Parathyroid adenoma (tissue), 2 donors: ENCODE data around the gene AP4B1.

ENCODE experiments used
- H2AFZ ChIP-seq: fragments of 300-600 bp; sonication (generic); one replicate; pipeline ENCODE4 v1.7.0; 2017; ENCODE audit warnings: antibody characterized with exemption, mild to moderate bottlenecking
- H3K27ac ChIP-seq: fragments of 300-600 bp; sonication (generic); one replicate; pipeline ENCODE4 v1.7.0; 2017
- H3K27me3 ChIP-seq: fragments of 300-600 bp; sonication (generic); one replicate; pipeline ENCODE4 v1.7.0; 2017; ENCODE audit warnings: low read length; ENCODE audit not compliant: control insufficient read depth, insufficient read depth
- H3K36me3 ChIP-seq: fragments of 300-600 bp; sonication (generic); one replicate; pipeline ENCODE4 v1.7.0; 2017; ENCODE audit warnings: low read length; ENCODE audit not compliant: control insufficient read depth, insufficient read depth
- H3K4me1 ChIP-seq: fragments of 300-600 bp; sonication (generic); one replicate; pipeline ENCODE4 v1.7.0; 2017; ENCODE audit warnings: control low read depth
- H3K4me2 ChIP-seq: fragments of 300-600 bp; sonication (generic); one replicate; pipeline ENCODE4 v1.7.0; 2017; ENCODE audit warnings: low read length
- H3K4me3 ChIP-seq: fragments of 300-600 bp; sonication (generic); one replicate; pipeline ENCODE4 v1.7.0; 2017; ENCODE audit warnings: low read depth, low read length
- H3K79me2 ChIP-seq: fragments of 300-600 bp; sonication (generic); one replicate; pipeline ENCODE4 v1.7.0; 2017; ENCODE audit warnings: control low read depth
- H3K9ac ChIP-seq: fragments of 300-600 bp; sonication (generic); one replicate; pipeline ENCODE4 v1.7.0; 2017; ENCODE audit warnings: mild to moderate bottlenecking
- H3K9me3 ChIP-seq: fragments of 300-600 bp; sonication (generic); one replicate; pipeline ENCODE4 v1.7.0; 2017; ENCODE audit warnings: low read length; ENCODE audit not compliant: control insufficient read depth
- TF ChIP-seq, protein P1 (sequence below): fragments of 300-600 bp; sonication (generic); IDR thresholded peaks from one replicate; pipeline ENCODE4 v1.7.0; 2017; ENCODE audit warnings: antibody characterized with exemption, mild to moderate bottlenecking
- donor health status: primary hyperparathyroidism.

AP4B1 gene

GRCh38 chr1:113858982-113859381, 45.6 kb downstream of the AP4B1 start:
- H3K27me3 ChIP-seq = no peaks in the 10 kb centered on the region

GRCh38 chr1:113858418-113858817, 46.2 kb downstream of the AP4B1 start:
- Histone ChIP-seq H3K79me2 (no peaks in the 10 kb centered on the region), H3K27me3 (no peaks in the 10 kb centered on the region), H3K9ac (no peak overlapping the region), H3K4me2 (no peak overlapping the region), H3K36me3 (no peaks in the 10 kb centered on the region), H3K9me3 (no peaks in the 10 kb centered on the region), H2AFZ (no peak overlapping the region), H3K4me3 (no peak overlapping the region), H3K27ac (no peak overlapping the region), H3K4me1 (no peaks in the 10 kb centered on the region)
- TF ChIP-seq, protein P1, sequence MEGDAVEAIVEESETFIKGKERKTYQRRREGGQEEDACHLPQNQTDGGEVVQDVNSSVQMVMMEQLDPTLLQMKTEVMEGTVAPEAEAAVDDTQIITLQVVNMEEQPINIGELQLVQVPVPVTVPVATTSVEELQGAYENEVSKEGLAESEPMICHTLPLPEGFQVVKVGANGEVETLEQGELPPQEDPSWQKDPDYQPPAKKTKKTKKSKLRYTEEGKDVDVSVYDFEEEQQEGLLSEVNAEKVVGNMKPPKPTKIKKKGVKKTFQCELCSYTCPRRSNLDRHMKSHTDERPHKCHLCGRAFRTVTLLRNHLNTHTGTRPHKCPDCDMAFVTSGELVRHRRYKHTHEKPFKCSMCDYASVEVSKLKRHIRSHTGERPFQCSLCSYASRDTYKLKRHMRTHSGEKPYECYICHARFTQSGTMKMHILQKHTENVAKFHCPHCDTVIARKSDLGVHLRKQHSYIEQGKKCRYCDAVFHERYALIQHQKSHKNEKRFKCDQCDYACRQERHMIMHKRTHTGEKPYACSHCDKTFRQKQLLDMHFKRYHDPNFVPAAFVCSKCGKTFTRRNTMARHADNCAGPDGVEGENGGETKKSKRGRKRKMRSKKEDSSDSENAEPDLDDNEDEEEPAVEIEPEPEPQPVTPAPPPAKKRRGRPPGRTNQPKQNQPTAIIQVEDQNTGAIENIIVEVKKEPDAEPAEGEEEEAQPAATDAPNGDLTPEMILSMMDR = no peak

More at GRCh38 chr1:113858982-113859381, 45.6 kb downstream of the AP4B1 start:
- Histone ChIP-seq H3K9me3 (no peaks in the 10 kb centered on the region), H3K79me2 (no peaks in the 10 kb centered on the region), H3K9ac (no peak overlapping the region), H3K4me3 (no peak overlapping the region), H3K27ac (no peak overlapping the region), H3K4me1 (no peaks in the 10 kb centered on the region), H2AFZ (no peak overlapping the region), H3K4me2 (no peak overlapping the region), H3K36me3 (no peaks in the 10 kb centered on the region)
- TF ChIP-seq, protein P1 = no peak

GRCh38 chr1:113857776-113858175, 46.8 kb downstream of the AP4B1 start:
- no peaks in the 10 kb centered on the region for H3K4me1 ChIP-seq
- no peak overlapping the region for H3K4me2 ChIP-seq
- no peak overlapping the region for H3K4me3 ChIP-seq
- H3K9ac ChIP-seq = no peak overlapping the region
- no peaks in the 10 kb centered on the region for H3K27me3 ChIP-seq
- no peak overlapping the region for H3K27ac ChIP-seq
- H2AFZ ChIP-seq = no peak overlapping the region
- TF ChIP-seq, protein P1 = no peak
- no peaks in the 10 kb centered on the region for H3K36me3 ChIP-seq
- H3K9me3 ChIP-seq = no peaks in the 10 kb centered on the region
- H3K79me2 ChIP-seq = no peaks in the 10 kb centered on the region

DNA sequence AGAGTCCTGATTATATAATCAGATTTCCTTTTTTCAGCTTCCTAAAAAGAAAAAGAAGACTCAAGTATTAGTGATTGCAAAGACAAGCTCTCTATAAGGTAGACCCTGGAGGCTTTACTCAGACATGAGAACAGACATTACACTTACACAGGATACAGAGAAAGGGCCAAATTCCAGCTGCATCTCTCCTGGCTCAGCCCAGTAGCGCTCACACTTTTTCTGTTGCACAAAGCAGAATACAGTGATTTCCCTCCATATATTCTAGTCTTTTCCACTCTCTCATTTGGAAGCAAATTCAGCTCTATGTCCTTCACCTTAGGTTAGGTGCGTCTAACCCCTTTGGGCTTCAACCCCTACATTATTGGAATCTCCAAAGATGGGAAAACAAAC, 48.2 kb downstream of the AP4B1 start:
- no peaks in the 10 kb centered on the region for H3K36me3 ChIP-seq
- H3K4me3 ChIP-seq = no peak overlapping the region
- TF ChIP-seq, protein P1 = no peak
- no peaks in the 10 kb centered on the region for H3K4me1 ChIP-seq
- H3K27me3 ChIP-seq = no peaks in the 10 kb centered on the region
- no peak overlapping the region for H3K4me2 ChIP-seq
- no peaks in the 10 kb centered on the region for H3K79me2 ChIP-seq
- no peak overlapping the region for H2AFZ ChIP-seq
- no peak overlapping the region for H3K9ac ChIP-seq
- no peak overlapping the region for H3K27ac ChIP-seq
- H3K9me3 ChIP-seq = no peaks in the 10 kb centered on the region

GRCh38 chr1:113855630-113856400, 48.8 kb downstream of the AP4B1 start:
- Histone ChIP-seq H3K4me2 (no peak overlapping the region), H3K4me3 (no peak overlapping the region), H3K36me3 (no peaks in the 10 kb centered on the region), H3K27ac (no peak overlapping the region), H3K79me2 (no peaks in the 10 kb centered on the region), H3K9me3 (no peaks in the 10 kb centered on the region), H3K9ac (no peak overlapping the region), H3K4me1 (no peaks in the 10 kb centered on the region), H2AFZ (no peak overlapping the region), H3K27me3 (no peaks in the 10 kb centered on the region)
- TF ChIP-seq, protein P1 = no peak
